Suprapubic skin (tissue), 4 donors: ENCODE results near the gene GPC5.

Source experiments
- CTCF ChIP-seq, 2 donors: fragments of 200-600 bp in 1 of 2; fragments of 450-650 bp in 1 of 2; sonication (generic) in 1 of 2; IDR thresholded peaks; one replicate each; pipeline ENCODE4 v1.5.1; 2016 to 2019; ENCODE audit warnings: antibody characterized with exemption in 2 of 2, mild to moderate bottlenecking in 1 of 2, moderate library complexity in 1 of 2
- POLR2A ChIP-seq, 2 donors: fragments of 450-650 bp; IDR thresholded peaks; one replicate each; pipeline ENCODE4 v1.6.1; 2017; ENCODE audit warnings: antibody characterized with exemption in 2 of 2, mild to moderate bottlenecking in 2 of 2, moderate library complexity in 2 of 2
- POLR2AphosphoS5 ChIP-seq, 3 donors: sonication (generic); formaldehyde crosslinking; IDR thresholded peaks; one replicate each; pipeline ENCODE4 v1.6.1; 2017; ENCODE audit warnings: antibody characterized with exemption in 3 of 3

- no peak for TF ChIP-seq CTCF (IDR thresholded peaks at IDR 0.05)
- TF ChIP-seq POLR2AphosphoS5 (IDR thresholded peaks at IDR 0.05), result no peak
- no peak for TF ChIP-seq POLR2A (IDR thresholded peaks at IDR 0.05)
Measured at GRCh38 chr13:92315265-92315664, 916.8 kb downstream of the GPC5 start.
